Measurements from ENCODE around the gene LIPT1. TPM values are rescaled to one million over a fixed set of nuclear protein-coding genes. Genes with fewer than 3 reads are reported as not detected.

Gene LIPT1
- total RNA-seq, 1 experiment from 2014 or later = 10.4 TPM

GRCh38 chr2:99153921-99154604 lies 704 bp upstream of the LIPT1 start:
- H3K4me3 Mint-ChIP-seq (ENCODE audit: low read depth, unreplicated experiment) = no peak overlapping the region
- H3K4me1 Mint-ChIP-seq (ENCODE audit: low read depth, unreplicated experiment) = peaks cover under 1% of the 10 kb centered on the region
- H3K27ac Mint-ChIP-seq (ENCODE audit: unreplicated experiment) = peak overlapping the region; percentile 92
- no peaks in the 10 kb centered on the region for H3K9me3 Mint-ChIP-seq (ENCODE audit: low read depth, unreplicated experiment)
- CTCF ChIA-PET = interaction anchor here (1.3 kb wide), 1 partner anchor 13 kb away, joined by 5 read pairs; the partner anchor contains the start of gene C2orf15
- peaks cover 22% of the 10 kb centered on the region for H3K36me3 Mint-ChIP-seq (ENCODE audit: insufficient read depth, unreplicated experiment)
- intact Hi-C loops (cut with micrococcal nuclease; ENCODE audit: unreplicated experiment) = no loop called here
- BruUV-seq (replicated peaks) = TSS peak; percentile 54
- DNase-seq = no peak
- TF ChIP-seq, protein P1, sequence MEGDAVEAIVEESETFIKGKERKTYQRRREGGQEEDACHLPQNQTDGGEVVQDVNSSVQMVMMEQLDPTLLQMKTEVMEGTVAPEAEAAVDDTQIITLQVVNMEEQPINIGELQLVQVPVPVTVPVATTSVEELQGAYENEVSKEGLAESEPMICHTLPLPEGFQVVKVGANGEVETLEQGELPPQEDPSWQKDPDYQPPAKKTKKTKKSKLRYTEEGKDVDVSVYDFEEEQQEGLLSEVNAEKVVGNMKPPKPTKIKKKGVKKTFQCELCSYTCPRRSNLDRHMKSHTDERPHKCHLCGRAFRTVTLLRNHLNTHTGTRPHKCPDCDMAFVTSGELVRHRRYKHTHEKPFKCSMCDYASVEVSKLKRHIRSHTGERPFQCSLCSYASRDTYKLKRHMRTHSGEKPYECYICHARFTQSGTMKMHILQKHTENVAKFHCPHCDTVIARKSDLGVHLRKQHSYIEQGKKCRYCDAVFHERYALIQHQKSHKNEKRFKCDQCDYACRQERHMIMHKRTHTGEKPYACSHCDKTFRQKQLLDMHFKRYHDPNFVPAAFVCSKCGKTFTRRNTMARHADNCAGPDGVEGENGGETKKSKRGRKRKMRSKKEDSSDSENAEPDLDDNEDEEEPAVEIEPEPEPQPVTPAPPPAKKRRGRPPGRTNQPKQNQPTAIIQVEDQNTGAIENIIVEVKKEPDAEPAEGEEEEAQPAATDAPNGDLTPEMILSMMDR (IDR thresholded peaks at IDR 0.05; ENCODE audit: unreplicated experiment) = no peak
- no peaks in the 10 kb centered on the region for H3K27me3 Mint-ChIP-seq (ENCODE audit: unreplicated experiment)

- H3K27me3 Mint-ChIP-seq (ENCODE audit: unreplicated experiment) = no peaks in the 10 kb centered on the region
- no TSS peak for BruUV-seq (replicated peaks)
- H3K4me3 Mint-ChIP-seq (ENCODE audit: low read depth, unreplicated experiment) = no peak overlapping the region
- TF ChIP-seq, protein P1 (IDR thresholded peaks at IDR 0.05; ENCODE audit: unreplicated experiment) = no peak
- intact Hi-C loops (cut with micrococcal nuclease; ENCODE audit: unreplicated experiment) = no loop called here
- no peaks in the 10 kb centered on the region for H3K9me3 Mint-ChIP-seq (ENCODE audit: low read depth, unreplicated experiment)
- H3K36me3 Mint-ChIP-seq (ENCODE audit: insufficient read depth, unreplicated experiment) = peaks cover 22% of the 10 kb centered on the region
- no peak for DNase-seq
- CTCF ChIA-PET = interaction anchor here (1.8 kb wide), 1 partner anchor 16 kb away, joined by 6 read pairs; the partner anchor contains the start of gene C2orf15
- H3K4me1 Mint-ChIP-seq (ENCODE audit: low read depth, unreplicated experiment) = peaks cover 7% of the 10 kb centered on the region
- H3K27ac Mint-ChIP-seq (ENCODE audit: unreplicated experiment) = no peak overlapping the region
Observed at GRCh38 chr2:99156891-99157290, 2.1 kb downstream of the LIPT1 start.

DNA sequence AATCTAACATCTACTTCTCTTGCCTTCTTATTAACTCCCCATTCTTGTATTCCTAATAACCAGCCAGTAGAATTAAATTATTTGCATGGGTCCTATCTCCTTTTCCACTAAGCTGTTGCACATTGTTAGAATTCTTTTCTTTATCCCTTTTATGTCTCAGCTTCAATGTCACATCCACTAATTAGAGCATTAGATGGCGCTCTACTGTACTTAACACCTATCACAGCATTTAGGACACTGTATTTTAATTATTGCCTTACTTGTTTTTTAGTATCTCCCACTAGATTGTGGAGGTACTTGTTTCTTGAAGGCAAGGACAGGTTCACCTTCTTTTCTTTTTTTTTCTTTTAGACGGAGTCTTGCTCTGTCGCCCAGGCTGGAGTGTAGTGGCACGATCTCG lies 3.8 kb downstream of the LIPT1 start:
- peaks cover 7% of the 10 kb centered on the region for H3K4me1 Mint-ChIP-seq (ENCODE audit: low read depth, unreplicated experiment)
- H3K36me3 Mint-ChIP-seq (ENCODE audit: insufficient read depth, unreplicated experiment) = peaks cover 24% of the 10 kb centered on the region
- H3K4me3 Mint-ChIP-seq (ENCODE audit: low read depth, unreplicated experiment) = no peak overlapping the region
- TF ChIP-seq, protein P1 (IDR thresholded peaks at IDR 0.05; ENCODE audit: unreplicated experiment) = no peak
- no peaks in the 10 kb centered on the region for H3K9me3 Mint-ChIP-seq (ENCODE audit: low read depth, unreplicated experiment)
- intact Hi-C loops (cut with micrococcal nuclease; ENCODE audit: unreplicated experiment) = no loop called here
- DNase-seq = no peak
- H3K27me3 Mint-ChIP-seq (ENCODE audit: unreplicated experiment) = no peaks in the 10 kb centered on the region
- no TSS peak for BruUV-seq (replicated peaks)
- CTCF ChIA-PET = interaction anchor here (1.8 kb wide), 1 partner anchor 17 kb away, joined by 6 read pairs; the partner anchor contains the start of gene C2orf15
- no peak overlapping the region for H3K27ac Mint-ChIP-seq (ENCODE audit: unreplicated experiment)

DNA sequence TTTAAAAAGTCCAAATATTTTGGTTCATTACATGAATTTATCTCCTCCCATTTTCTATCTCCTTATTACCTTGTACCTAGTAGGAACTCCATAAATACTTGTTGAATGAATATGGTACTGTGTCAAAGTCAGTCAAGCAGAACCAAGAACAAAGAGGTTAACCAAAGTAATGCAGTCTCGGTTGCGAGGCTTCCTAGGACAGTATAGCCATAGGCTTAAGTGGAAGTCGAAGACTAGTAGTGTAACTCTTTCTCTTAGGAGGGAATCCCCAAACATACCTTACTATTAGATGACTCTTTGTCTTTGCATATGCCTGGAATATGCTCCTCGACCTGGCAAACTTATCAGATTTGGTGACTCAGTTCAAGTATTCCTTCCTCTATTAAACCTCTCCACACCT lies 4.8 kb downstream of the LIPT1 start:
- H3K27me3 Mint-ChIP-seq (ENCODE audit: unreplicated experiment) = no peaks in the 10 kb centered on the region
- no peaks in the 10 kb centered on the region for H3K9me3 Mint-ChIP-seq (ENCODE audit: low read depth, unreplicated experiment)
- BruUV-seq (replicated peaks) = no TSS peak
- CTCF ChIA-PET = no interaction called here
- peaks cover 7% of the 10 kb centered on the region for H3K4me1 Mint-ChIP-seq (ENCODE audit: low read depth, unreplicated experiment)
- H3K4me3 Mint-ChIP-seq (ENCODE audit: low read depth, unreplicated experiment) = no peak overlapping the region
- intact Hi-C loops (cut with micrococcal nuclease; ENCODE audit: unreplicated experiment) = no loop called here
- TF ChIP-seq, protein P1 (IDR thresholded peaks at IDR 0.05; ENCODE audit: unreplicated experiment) = no peak
- H3K27ac Mint-ChIP-seq (ENCODE audit: unreplicated experiment) = peak overlapping the region; percentile 11
- DNase-seq = no peak
- peaks cover 24% of the 10 kb centered on the region for H3K36me3 Mint-ChIP-seq (ENCODE audit: insufficient read depth, unreplicated experiment)
